Measurements from ENCODE around the gene HMCN2.

Gene HMCN2

DNA sequence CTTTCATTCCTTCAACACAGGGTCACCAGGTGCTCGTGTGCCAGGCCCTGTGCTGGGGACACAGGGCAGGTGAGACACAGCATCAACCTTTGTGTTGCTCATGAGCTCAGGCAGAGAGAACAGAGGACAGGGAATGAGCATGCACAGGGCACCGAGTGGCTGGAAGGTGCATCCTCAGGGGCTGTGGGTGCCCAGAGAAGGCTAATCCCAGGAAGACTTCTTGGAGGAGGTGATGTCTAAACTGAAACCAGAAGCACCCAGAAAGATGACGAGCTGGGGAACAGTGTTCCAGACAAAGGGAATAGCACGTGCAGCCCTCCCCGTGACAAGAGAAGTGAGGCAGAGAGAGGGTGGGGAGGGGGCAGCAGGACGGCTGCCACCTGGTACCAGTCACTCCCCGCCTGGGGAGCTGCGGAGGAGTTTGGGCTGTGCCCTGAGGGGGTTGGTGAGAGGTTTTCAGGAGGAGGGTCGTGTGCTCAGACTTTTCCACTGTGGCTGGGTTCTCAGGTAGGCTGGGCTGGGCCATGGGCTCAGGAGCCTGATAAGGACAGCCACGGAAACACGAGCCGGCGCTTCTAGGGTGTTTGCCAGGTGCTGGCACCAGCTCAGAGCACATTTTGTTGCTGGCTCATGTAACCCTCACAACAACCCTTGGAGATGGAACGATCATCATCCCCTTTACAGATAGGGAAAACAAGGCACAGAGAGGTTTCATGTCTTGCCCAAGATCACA is 46.0 kb downstream of the HMCN2 start:
- DNase-seq: no peak

DNA sequence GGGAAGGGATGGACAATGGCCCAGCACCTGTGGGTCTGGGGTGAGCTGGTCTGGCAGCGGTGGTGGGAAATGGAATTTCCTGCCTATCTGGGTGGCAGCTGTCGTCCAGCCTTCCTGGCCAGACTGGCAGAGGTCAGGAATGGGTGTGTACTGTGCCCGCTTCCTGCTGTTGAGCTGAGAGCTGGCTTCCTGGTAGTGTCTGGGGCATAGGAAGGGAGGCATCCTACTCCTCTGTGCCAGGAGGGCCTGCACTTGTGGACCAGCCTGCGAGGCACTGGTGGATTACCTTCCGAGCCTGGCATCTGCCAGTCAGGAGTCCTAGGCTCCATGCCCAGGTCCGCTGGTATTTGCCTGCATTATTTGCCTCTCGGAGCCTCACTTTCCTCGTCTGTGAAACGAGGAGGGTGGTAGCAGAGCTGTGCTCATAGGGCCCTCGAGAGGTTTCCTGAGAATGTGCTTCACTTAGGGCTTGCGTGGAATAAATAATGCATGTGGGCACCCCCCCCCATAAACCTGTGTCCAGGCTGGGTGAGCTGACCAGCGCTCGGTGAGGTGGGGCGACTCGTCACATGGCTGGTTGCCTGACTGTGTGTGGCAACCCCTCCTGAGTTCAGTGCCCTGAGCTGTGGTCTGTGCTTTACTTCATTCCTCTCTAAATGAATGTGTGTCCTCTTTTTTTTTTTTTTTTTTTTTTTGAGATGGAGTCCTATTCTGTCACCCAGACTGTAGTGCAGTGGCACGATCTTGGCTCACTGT is 47.7 kb downstream of the HMCN2 start:
- DNase-seq: no peak

DNA sequence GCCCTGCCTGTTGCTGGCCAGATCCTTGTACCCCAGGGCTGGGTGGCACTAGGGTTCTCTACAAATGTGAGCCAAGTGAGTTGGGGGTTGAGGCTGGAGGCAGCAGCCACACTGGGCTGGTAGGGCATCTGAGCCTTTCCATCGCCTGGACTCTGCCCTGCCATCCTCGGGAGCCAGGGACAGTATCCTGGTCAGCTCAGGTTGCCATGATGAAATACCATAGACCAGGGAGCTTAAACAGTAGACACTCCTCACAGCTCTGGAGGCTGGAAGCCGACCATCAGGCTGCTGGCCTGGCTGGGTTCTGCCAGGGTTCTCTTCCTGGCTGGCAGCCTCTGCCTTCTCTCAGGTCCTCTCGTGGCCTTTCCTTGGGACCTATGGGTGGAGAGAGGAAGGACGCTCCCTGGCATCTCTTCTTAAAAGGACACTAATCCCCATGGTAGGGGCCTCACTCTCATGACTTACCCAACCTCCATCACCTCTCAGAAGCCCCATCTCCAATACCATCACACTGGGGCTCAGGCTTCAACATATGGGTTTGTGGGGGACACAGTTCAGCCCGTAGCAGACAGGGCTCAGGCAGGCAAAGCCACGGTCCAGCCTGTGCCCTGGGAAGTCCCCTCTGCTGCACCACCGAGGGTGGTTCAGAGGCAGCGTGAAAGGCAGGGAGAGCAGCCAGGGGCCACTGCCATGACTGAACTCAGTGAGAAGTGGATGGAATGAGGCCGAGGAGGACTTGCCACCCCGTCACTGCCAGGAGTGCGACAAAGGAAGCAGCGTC is 50.1 kb downstream of the HMCN2 start:
- DNase-seq: no peak

DNA sequence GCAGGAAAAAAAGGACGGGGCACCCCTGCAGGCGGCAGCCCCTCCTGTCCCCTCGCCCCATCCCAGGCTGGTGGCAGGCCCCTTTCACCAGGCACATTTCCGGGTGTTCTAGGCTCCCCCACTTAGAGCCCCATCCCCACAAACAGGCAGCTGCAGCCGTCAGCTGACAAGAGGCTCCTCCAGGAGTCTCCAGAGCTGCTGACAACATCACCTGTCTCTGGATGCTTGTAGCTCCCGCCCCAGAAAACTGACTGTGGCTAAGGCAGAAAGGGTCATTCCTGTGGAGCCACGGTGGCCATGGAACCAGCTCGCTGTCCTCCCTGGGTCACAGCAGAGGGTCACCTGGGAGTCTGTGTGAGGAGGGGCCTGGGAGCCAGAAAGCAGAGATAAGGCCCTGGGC is 50.9 kb downstream of the HMCN2 start:
- no peak for DNase-seq

DNA sequence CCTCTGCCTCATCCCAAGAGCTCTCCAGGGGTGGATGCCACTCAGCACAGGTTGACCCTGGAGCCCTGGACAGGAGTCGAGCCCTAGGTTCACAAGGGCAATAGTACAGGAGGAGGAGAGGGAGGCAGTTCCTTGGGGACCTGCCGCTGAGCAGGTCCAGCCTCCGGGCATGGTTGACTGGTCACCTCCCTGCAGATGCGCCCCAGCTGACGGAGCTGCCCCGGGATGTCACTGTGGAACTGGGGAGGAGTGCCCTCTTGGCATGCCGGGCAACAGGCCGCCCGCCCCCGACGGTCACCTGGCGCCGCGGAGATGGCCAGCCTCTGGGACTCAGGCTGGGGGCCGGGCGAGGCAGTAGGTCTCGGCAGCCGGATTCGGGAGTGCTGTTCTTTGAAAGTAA is 53.7 kb downstream of the HMCN2 start:
- no peak for DNase-seq

DNA sequence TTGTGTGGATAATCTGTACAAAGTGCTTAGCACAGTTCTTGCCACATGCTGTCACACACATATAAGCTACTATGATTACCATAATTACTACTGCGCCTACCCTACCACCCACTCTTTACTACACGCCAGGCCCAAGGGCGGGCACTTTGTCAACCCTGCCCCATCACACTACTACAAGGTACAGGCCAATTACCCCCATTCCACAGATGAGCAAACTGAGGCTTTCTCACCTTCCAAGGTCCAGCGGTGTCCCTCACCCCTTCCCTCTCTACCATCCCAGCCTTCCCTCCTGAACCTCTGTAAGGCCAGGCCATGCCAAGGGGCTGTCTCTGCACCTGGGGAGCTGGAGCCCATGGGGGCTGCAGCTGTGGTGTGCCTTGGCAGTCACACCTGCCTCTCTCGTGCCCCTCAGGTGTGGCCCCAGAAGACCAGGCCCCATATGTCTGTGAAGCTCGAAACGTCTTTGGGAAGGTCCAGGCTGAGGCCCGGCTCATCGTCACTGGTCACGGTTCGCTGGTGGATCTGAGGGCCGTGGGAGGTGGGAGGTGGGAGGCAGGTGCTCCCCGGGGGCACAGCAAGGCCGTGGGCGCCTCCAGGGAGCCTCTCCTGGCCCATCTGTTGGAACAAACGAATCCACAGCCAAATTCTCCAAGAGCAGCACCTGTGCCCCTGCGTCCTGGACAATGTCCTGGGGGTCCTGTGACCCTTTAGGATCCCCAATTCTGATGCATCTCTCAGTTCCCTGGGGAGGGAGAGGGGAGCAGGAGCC is 54.6 kb downstream of the HMCN2 start:
- no peak for DNase-seq

DNA sequence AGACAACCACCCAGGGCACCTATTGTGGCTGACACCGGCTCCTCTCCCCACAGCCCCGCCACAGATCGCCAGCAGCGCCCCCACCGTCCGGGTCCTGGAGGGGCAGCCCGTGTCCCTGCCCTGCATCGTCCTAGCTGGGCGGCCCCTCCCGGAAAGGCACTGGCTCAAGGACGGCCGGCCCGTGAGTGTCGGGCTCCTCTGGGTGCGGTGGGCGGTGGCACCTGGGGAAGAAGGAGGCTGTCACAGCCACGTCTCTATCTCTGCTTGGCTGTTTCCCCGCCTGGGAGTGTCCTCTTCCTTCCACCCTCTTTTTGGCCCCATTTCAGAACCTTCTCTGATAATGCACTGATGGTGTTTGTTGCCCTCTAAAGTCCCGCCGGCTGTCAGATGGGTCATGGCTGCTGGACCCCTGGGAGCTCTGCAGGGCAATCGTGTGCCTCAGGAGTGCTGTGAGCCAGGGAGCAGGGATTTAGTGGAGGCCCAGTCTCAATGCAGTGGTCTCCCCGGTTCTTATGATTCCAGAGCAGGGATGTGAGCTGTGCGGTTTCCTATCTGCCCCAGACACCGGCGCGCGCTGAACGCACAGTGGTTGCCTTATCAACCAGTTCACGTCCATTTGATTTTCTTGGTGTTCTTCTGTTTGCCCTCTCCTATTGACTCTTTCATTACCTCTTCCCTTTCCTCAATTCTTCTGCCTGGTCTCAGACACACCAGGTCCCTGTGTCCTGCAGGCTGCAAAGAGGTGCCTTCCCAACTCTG is 55.3 kb downstream of the HMCN2 start:
- no peak for DNase-seq

DNA sequence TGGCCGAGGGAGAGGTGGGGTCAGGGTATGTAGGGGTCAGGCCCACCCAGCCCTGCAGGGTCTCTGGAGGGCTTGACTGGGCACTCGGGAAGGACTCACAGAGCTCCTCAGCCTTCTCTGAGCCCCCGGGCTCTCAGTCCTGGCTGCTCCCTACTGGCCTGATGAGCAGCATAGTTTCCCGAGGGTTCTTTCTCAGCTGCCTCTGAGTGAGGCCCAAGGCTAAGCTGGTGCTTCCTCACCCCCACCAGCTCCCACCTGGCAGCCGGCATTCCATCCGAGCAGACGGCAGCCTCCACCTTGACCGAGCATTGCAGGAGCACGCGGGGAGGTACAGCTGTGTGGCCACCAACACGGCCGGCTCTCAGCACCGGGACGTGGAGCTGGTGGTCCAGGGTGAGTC is 56.0 kb downstream of the HMCN2 start:
- DNase-seq: no peak

DNA sequence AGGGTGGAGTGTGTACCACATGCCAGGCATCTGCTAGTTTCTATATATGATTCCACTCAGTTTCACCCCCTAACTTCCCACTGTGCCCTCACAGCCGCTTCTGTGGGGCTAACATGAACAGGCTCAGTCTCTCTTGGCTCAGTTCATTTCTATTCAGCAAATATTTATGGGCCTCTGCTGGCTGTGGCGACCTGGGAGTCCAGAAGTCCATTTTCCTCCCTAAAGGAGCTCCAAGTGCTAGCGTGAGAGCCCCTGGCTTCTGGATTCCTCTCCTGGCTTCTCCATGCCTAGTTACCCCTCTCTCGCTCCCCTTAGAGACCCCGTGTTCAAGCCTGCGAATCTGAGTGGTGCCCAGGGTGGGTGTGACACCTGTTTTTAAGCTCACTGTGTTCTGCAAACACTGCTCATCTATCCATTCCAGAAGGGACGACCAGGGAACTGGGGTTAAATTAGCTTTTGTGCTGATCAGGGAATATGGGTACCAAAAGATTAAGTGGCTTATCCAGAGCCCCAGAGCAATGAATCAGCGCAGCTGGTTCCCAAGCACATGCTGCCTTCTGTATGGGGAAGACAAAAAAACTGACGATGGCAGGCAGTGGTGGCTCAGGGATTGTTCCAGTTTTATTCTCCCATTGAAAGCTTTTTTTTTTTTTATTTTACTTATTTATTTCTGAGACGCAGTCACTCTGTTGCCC is 57.6 kb downstream of the HMCN2 start:
- no peak for DNase-seq

DNA sequence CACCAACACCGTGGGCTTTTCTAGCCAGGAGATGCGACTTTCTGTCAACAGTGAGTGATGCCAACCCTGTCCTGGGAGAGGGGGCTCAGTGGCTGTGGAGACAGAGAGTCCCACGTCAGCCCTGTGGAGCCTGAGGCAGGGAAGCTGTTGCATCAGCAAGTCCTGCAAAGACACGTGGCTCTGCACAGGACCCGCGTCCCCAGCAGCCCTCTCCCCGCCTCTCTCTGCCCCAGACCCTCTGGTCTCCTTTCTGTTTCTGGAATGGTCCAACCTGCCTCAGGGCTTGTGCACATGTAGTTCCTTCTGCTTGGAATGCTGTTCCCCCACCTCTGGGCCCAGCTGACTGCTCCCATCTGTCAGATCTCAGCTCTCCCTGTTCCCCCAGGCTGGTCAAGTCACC is 60.4 kb downstream of the HMCN2 start:
- DNase-seq: no peak

DNA sequence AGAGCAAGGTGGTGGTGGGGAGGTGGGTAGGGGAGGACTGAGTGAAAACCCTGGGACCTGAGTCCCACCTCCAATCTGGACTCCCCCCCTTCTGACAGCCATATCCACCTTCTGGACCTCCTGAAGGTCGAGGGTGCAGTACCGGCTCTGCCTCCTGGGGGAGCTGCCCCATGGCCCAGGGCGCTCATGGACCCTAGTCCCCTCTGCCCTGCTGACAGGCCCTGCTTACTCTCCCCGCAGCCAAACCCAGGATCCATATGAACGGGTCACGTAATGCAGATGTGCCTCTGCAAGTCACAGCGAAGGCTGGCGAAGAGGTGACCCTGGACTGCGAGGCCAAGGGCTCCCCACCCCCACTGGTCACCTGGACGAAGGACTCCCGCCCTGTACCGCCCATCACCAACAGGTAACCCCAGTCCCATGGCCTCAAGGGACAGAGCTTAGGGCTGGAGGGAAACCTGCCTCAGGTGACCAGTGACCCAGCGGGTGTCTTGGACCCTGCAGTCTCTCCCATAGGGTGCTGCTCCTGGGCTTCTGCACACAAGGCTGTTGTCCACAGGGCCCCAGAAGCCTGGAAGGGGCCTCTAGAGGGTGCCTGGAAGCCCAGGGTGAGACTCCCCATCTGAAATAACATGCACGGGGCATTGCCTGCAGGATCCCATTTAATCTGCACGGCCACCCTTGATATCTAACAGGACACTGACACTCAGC is 61.7 kb downstream of the HMCN2 start:
- no peak for DNase-seq

DNA sequence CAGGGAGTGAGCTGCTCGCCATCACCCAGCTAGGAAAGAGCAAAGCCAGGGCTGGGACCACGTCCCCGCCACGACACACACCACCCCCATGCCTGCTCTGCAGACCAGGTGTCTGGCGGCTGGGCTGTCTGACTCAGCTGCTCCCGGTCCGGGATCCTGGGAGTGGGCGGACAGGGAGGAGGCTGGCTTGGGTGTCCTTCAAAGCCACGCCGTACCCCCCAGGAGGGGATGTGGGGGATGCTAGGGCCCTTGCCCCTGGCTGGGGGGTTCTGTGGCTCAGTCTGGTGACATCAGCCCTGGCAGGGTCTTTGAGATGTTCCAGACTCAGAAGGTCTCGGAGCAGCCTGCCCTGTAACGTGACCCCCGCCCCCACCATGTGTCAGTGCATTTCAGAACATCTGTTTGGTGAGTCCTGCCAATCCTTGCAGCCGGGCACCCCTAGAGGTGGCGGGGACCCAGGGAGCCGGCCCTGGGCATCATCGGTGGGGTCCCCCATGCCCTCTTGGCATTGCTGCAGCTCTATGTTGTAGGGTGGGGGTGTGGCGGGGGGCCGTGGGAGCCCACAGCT is 62.3 kb downstream of the HMCN2 start:
- DNase-seq: no peak

DNA sequence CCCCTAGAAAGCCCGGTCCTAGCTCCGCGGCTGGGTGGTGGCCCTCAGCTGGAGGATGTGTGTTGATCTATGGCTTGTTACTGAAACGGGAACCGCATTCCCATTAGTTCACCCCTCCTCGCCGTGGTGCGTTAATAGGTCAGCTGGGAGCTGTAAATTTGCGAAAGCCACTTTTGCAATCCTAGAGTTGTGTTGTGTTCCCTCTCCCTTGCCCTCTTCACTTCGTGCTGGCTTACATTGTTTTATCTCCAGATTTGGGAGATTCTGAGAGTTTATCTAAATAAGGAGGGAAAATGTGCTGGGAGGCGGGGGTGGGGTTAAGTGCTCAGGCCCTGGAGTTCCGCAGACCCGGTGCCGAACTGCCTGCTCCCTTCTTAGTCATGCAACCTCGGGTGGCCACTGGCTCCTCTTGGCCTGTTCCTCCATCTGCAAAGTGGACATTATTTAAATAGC is 62.8 kb downstream of the HMCN2 start:
- no peak for DNase-seq

DNA sequence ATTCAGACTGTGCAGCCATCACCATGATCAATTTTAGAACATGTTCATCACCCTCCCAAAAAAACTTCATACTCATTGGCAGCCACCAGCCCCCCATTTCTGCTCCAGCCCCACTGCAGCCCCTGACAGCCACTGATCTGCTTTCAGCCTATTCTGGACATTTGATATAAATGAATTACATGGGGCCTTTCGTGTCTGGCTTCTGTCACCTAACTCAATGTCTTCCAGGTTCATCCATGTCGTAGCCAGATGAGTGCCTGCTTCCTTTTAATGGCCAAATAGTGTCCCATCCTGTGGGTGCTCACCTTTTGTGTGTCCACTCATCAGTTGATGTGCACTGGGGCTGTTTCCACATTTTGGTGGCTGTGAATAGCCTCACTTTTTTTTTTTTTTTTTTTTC is 63.5 kb downstream of the HMCN2 start:
- no peak for DNase-seq

DNA sequence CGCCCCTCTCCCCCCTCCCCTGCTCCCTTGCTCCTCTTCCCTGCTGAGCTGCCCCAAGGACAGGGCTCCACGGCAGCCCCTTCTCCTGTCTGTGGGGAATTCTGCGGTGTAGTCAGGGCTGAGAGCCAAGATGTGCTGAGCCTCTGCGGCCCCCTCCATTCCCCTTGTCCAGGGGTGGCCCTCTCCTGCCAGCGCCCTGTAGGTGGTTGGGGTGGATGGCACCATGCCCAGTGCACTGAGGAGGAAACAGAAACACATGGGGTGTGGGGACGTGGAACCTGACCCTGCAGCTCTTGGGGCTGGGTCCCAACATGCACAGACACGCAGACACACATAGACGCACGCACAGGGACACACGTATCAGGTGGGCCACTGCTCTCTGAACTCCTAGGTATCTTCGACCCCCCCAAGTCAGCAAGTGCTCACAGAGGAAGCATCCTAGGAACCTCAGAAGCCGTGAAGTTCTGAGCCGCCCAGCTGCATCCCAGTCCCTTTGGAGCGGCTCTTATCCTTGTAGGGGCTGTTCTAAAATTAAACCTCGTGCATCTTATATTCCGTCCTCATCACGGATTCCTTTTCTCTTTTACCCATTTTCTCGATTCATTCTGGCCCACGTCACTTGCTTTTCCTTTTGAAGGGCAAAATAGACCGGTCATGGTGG is 64.8 kb downstream of the HMCN2 start:
- DNase-seq: no peak

DNA sequence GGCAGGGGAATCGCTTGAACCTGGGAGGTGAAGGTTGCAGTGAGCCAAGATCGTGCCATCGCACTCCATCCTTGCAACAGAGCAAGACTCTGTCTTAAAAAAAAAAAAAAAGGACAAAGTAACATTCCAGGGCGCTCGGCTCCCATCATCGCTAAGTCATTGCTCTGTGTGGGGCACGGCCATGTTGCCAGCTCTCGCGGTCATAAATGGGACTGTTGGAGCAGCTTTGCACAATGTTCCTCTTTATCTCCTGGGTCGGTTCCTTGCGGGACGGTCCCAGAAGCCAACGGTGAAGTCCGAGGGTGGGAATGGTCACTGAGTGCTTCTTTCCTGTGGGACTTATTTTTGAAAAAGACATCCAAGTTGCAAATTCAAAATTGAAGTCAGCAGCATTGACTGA is 65.5 kb downstream of the HMCN2 start:
- no peak for DNase-seq

DNA sequence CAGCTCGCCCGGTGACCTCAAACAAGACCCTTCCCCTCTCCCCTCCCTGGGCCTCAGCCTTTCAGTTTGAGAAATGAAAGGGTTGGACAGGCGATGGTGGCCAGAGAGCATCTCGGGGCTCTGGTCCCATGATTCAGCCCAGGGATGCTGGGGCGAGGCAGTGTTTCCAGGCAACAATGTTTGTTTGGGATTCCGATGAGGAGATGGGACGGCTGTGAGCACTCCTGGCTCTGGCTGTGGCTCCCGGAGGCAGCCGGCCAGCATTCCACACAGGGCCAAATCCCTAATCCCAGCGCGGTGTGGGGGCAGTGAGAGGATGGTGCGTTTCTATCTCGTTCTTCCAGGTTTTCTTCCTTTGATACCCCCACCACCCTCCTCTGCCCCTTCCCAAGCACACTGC is 66.0 kb downstream of the HMCN2 start:
- no peak for DNase-seq

DNA sequence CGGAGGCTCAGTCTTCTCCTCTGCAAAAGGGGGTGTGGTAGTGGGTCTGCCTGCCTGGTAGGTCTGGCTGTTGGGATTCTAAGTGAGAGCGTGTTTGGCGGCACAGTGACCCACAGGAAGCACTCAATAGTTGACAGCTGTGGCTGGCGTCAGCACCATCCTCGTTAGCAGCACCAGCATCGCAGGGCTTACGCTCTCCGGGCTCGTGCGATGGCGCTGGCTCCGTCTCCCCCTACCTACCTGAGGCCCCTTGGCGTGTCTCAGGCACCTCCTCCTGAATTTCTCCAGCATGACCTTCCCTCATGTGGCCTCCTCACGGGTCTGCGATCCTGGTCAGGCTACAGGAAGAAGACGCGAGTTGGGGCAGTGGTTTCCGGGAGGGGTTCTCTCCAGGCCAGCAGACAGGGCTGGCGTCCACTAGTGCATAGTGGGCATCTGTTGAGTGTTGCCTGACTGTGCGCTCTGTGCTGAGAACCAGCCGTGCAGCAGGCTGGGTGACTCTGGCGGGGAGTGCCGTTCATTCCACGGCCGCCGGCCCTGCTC is 66.9 kb downstream of the HMCN2 start:
- DNase-seq: no peak

DNA sequence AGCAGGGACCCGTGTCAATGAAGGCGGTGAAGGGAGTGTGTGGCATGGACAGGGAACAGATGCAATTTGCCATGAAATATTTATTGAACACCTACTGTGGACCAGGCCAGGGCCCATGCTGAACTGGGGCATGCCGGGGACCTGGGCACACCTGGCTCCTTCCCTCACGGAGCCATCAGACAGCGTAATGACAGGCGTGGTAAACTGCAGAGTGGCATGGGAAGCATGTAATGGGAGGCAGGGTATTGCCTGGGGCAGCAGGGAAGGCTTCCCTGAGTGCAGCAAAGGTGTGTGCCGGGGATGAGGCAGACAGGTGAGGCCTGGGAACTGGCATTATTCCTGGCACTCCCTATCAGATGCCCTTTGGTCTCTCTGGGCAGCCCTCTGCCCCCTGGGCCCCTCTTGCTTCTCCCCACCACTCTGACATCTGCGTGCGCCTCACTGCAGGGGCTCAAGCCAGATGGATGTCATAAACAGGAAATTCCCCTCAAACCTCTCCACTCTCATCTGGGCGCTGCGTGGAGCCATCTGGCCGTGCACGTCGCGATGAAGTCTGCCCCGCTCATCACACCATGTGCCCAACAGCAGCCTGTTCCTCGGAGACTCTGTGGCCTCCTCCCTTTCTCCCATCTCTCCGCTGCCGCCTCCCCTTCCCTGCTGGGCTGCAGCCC is 67.6 kb downstream of the HMCN2 start:
- DNase-seq: no peak
